ENCODE results near the gene C5orf58.

DNA sequence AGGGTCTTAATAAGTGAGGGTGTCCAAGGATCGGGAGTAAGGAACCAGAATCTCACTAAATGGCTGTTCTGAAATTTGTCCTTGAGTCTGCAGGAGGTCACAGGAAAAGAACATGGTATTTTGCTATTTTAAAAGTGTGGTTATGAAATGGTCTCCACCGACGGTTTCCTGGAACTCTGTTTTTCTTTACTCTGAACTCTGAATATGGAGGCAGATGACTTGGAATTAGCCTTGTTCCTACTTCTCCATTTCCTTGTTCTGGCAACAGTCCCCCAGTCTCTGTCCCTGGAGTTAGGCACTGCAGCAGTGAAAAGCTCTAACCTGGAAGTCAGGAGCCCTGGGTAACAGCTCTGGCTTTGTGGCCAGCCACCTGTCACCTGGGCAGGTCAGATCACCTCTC is 46.6 kb upstream of the C5orf58 start:
- TF ChIP-seq POLR2AphosphoS5 (IDR thresholded peaks at IDR 0.05) (no peak), POLR2A (IDR thresholded peaks at IDR 0.05) (no peak)
- TF ChIP-seq, protein P1, sequence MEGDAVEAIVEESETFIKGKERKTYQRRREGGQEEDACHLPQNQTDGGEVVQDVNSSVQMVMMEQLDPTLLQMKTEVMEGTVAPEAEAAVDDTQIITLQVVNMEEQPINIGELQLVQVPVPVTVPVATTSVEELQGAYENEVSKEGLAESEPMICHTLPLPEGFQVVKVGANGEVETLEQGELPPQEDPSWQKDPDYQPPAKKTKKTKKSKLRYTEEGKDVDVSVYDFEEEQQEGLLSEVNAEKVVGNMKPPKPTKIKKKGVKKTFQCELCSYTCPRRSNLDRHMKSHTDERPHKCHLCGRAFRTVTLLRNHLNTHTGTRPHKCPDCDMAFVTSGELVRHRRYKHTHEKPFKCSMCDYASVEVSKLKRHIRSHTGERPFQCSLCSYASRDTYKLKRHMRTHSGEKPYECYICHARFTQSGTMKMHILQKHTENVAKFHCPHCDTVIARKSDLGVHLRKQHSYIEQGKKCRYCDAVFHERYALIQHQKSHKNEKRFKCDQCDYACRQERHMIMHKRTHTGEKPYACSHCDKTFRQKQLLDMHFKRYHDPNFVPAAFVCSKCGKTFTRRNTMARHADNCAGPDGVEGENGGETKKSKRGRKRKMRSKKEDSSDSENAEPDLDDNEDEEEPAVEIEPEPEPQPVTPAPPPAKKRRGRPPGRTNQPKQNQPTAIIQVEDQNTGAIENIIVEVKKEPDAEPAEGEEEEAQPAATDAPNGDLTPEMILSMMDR (IDR thresholded peaks at IDR 0.05): no peak
